Osteocyte (in vitro differentiated cells): ENCODE data around the gene NEB. TPM values are rescaled to one million over a fixed set of nuclear protein-coding genes. Genes with fewer than 3 reads are reported as not detected.

Experiments used
- DNase-seq: peaks from one replicate; pipeline ENCODE4 v3.0.0; 2021; ENCODE audit warnings: mixed read lengths; ENCODE audit not compliant: unreplicated experiment; ENCODE audit errors: extremely low spot score
- H3K27ac Mint-ChIP-seq: one replicate; pipeline ENCODE4 v1.8.0; 2021; ENCODE audit warnings: mild to moderate bottlenecking, mixed read lengths; ENCODE audit not compliant: unreplicated experiment
- H3K27me3 Mint-ChIP-seq: one replicate; pipeline ENCODE4 v1.8.0; 2021; ENCODE audit warnings: mixed read lengths; ENCODE audit not compliant: unreplicated experiment
- H3K36me3 Mint-ChIP-seq: one replicate; pipeline ENCODE4 v1.8.0; 2021; ENCODE audit warnings: mixed read lengths; ENCODE audit not compliant: unreplicated experiment
- H3K4me1 Mint-ChIP-seq: one replicate; pipeline ENCODE4 v1.8.0; 2021; ENCODE audit warnings: mixed read lengths; ENCODE audit not compliant: unreplicated experiment
- H3K4me3 Mint-ChIP-seq: one replicate; pipeline ENCODE4 v1.8.0; 2021; ENCODE audit warnings: mild to moderate bottlenecking, moderate library complexity, mixed read lengths; ENCODE audit not compliant: unreplicated experiment
- H3K9me3 Mint-ChIP-seq: one replicate; pipeline ENCODE4 v1.8.0; 2021; ENCODE audit warnings: mixed read lengths; ENCODE audit not compliant: unreplicated experiment
- total RNA-seq: library from RNA; stranded (reverse); gene quantifications from 2 replicates; pipeline ENCODE4 v1.2.1, GENCODE V29; 2021
- TF ChIP-seq, protein P1 (sequence below): fragments of 200-600 bp; sonication (generic); IDR thresholded peaks from 2 replicates; pipeline ENCODE4 v1.5.0; 2021; ENCODE audit warnings: antibody characterized with exemption, mild to moderate bottlenecking, moderate library complexity

The NEB gene
- total RNA-seq, 1 donor from 2014 or later, result 0.40 TPM

DNA sequence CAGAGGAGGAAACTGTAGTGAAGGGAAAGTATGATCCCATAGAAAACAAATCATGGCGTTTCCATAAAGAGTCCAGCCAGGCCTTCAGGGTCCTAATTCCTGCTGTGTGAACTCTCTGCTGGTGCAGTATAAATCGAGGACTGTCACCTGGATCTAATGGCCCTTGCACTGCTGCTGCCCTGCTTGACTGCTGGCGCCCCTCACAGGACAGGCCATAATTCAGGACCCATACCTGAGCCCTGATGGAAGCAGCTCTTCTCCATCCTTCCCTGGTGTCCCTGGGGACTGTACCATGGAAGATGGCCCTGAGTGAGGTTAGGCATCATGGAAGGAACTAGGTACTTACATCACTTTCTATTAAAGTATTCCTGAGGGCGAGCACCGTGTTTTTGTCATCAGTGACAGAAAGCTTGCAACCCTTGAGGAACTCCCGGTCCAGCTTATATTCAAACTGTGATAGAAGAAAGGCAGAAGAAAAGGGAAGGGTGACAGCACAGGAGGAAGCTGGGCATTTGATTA is 207.6 kb downstream of the NEB start:
- Mint-ChIP-seq H3K27ac (no peak overlapping the region), H3K4me1 (peaks cover 4% of the 10 kb centered on the region)

DNA sequence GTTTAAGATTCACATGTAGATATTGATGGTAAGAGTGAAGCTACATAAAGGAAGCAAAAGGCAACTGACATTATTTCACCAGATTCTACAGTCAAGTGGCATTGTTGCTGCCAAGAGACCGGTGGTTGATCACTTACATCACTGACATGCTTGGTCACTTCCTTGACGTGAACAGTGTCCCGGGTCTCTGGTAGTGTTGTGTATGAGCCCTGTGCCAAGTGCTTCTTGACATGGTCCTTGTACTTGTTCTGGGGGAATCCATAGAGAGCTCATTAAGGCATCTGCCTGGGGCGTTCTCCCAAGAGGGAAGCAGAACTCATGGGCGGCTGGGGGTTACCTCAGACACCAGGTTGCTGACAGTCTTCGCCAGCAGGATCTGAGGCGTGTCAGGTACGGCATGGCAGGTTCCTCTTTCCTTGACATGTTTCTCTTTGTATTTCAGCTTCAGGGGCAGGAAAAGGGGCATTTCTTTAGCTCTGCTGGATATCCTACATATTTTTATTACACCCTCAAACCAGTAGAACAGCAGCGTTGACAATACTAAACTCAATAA is 208.4 kb downstream of the NEB start:
- no peak overlapping the region for H3K27ac Mint-ChIP-seq
- no peaks in the 10 kb centered on the region for H3K27me3 Mint-ChIP-seq

More for the DNA sequence above, 207.6 kb downstream of the NEB start:
- no peak overlapping the region for H3K4me3 Mint-ChIP-seq
- TF ChIP-seq, protein P1, sequence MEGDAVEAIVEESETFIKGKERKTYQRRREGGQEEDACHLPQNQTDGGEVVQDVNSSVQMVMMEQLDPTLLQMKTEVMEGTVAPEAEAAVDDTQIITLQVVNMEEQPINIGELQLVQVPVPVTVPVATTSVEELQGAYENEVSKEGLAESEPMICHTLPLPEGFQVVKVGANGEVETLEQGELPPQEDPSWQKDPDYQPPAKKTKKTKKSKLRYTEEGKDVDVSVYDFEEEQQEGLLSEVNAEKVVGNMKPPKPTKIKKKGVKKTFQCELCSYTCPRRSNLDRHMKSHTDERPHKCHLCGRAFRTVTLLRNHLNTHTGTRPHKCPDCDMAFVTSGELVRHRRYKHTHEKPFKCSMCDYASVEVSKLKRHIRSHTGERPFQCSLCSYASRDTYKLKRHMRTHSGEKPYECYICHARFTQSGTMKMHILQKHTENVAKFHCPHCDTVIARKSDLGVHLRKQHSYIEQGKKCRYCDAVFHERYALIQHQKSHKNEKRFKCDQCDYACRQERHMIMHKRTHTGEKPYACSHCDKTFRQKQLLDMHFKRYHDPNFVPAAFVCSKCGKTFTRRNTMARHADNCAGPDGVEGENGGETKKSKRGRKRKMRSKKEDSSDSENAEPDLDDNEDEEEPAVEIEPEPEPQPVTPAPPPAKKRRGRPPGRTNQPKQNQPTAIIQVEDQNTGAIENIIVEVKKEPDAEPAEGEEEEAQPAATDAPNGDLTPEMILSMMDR, result no peak
- no peaks in the 10 kb centered on the region for H3K36me3 Mint-ChIP-seq
- no peak for DNase-seq
- H3K27me3 Mint-ChIP-seq, result no peaks in the 10 kb centered on the region
- H3K9me3 Mint-ChIP-seq, result no peaks in the 10 kb centered on the region

DNA sequence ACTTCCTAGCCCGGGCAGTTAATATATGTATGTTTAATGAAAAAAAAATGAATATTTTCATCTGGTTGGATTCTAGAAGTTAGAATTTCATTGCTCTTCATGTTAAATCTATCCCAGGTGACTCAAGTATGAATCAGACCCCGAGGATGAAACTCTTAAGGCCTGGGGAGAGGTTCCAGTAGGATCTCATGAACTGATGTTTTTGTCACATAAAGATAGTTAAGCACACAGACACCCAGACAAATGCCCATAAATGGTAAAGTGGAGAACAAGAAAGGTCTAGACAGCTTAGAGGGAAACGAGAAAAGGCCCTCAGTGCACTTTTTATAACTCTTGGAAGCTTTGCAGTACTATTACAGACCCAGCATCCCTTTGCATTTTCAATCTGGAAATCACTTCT is 210.4 kb downstream of the NEB start:
- Mint-ChIP-seq H3K9me3 (no peaks in the 10 kb centered on the region), H3K27ac (no peak overlapping the region), H3K4me3 (no peak overlapping the region), H3K4me1 (peaks cover 11% of the 10 kb centered on the region), H3K27me3 (no peaks in the 10 kb centered on the region), H3K36me3 (no peaks in the 10 kb centered on the region)
- no peak for DNase-seq
- TF ChIP-seq, protein P1, result no peak

More for the DNA sequence above, 208.4 kb downstream of the NEB start:
- H3K36me3 Mint-ChIP-seq, result no peaks in the 10 kb centered on the region
- TF ChIP-seq, protein P1, result no peak
- no peak for DNase-seq
- H3K4me1 Mint-ChIP-seq, result peaks cover 9% of the 10 kb centered on the region
- H3K4me3 Mint-ChIP-seq, result no peak overlapping the region
- no peaks in the 10 kb centered on the region for H3K9me3 Mint-ChIP-seq

DNA sequence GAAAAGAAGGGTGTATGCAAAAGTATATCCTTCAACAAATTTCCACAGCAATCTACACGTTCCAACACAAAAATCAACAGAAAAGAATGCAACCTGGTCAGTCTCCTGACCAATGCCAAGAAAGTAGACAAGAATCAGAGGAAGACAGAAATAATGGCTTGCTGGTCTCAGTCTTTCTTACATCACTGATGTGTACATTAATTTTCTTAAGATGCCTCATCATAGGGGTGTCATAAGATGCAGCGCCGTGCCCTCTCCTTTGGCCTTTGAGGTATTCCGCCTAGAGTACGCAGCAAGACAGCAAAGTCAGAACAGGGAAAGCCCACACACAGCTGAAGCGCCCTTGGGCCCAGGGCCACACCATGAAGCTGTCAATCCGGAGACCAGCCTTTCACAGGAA is 211.7 kb downstream of the NEB start:
- H3K27me3 Mint-ChIP-seq, result no peaks in the 10 kb centered on the region
- no peak overlapping the region for H3K27ac Mint-ChIP-seq
- H3K9me3 Mint-ChIP-seq, result no peaks in the 10 kb centered on the region
- TF ChIP-seq, protein P1, result no peak
- no peaks in the 10 kb centered on the region for H3K36me3 Mint-ChIP-seq
- DNase-seq, result no peak
- peaks cover 11% of the 10 kb centered on the region for H3K4me1 Mint-ChIP-seq
- no peak overlapping the region for H3K4me3 Mint-ChIP-seq

DNA sequence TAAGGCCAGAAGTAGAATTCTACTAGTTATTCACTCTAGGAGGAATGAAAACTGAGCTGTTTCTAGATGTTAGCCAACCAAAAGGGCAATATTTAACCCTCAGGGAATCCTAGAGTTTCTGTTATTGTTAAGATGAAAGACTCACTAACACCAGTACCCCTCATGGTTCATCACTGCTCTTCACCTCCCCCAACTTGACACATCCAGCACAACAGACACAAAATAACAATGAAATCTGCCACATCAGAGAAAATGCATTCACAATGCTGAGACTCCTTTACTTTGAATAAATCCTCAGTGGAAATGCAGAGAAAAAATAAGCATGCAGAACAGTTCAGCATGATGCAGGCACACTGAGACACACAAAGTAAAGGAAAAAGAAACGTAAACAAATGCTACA is 213.3 kb downstream of the NEB start:
- H3K9me3 Mint-ChIP-seq, result no peaks in the 10 kb centered on the region
- H3K4me1 Mint-ChIP-seq, result peaks cover 11% of the 10 kb centered on the region
- no peaks in the 10 kb centered on the region for H3K27me3 Mint-ChIP-seq
- no peak overlapping the region for H3K4me3 Mint-ChIP-seq
- no peaks in the 10 kb centered on the region for H3K36me3 Mint-ChIP-seq
- no peak overlapping the region for H3K27ac Mint-ChIP-seq
- TF ChIP-seq, protein P1, result no peak
- no peak for DNase-seq
